HCT116 (cell line): Measurements from ENCODE around the gene TRPC1. TPM values are rescaled to one million over a fixed set of nuclear protein-coding genes. Genes with fewer than 3 reads are reported as not detected.

Experiments
- ATAC-seq: fragments of 200-7000 bp; cut with Tn5 transposase; 2 replicates; pipeline ENCODE4 v1.9.1; 2020; ENCODE audit warnings: mild to moderate bottlenecking, moderate library complexity
- BruUV-seq: library from RNA; stranded (reverse); fragments of 400-500 nt; replicated peaks from 2 replicates; lab custom pipeline; 2021; lab: Mats Ljungman, UMichigan
- CTCF ChIA-PET: fragments of 300-600 bp; sonication (Branson Sonifier 250); formaldehyde crosslinking; loops from one replicate; lab custom pipeline; 2021; ENCODE audit warnings: antibody characterized with exemption; lab: Charles Lee
- POLR2A ChIA-PET: fragments of 300-600, 350-600 bp; sonication (Branson Sonifier 250); formaldehyde crosslinking; loops from one replicate; lab custom pipeline; 2021; ENCODE audit warnings: antibody characterized with exemption; lab: Charles Lee
- RAD21 ChIA-PET, 2 experiments: fragments of 300-600 bp; sonication (Branson Sonifier 250); formaldehyde crosslinking; loops; one replicate each; lab custom pipeline; 2023; ENCODE audit warnings: low total read pairs in 2 of 2; ENCODE audit not compliant: uncharacterized antibody in 2 of 2, unreplicated experiment in 2 of 2, low non-redundant PET in 1 of 2; lab: Charles Lee
- DNase-seq: peaks from one replicate; pipeline ENCODE4 v3.0.0-alpha.2; 2010; ENCODE audit warnings: low read depth, low spot score
- H2AFZ ChIP-seq: fragments of 200-600 bp; shearing (Covaris generic), sonication (generic); 2 replicates; pipeline ENCODE4 v1.6.1; 2017; ENCODE audit warnings: low read depth, mixed run types, mixed read lengths, antibody characterized with exemption, low read length; ENCODE audit not compliant: poor library complexity, severe bottlenecking
- H3K27ac ChIP-seq: 2 replicates; pipeline ENCODE4 v1.5.1; 2012; ENCODE audit warnings: low read depth, low read length
- H3K27me3 ChIP-seq: fragments of 200-600 bp; sonication (generic); 2 replicates; pipeline ENCODE4 v1.6.1; 2016; ENCODE audit warnings: mixed run types, low read length, mixed read lengths; ENCODE audit not compliant: insufficient read depth
- H3K36me3 ChIP-seq, 2 experiments: fragments of 200-500 bp in 1 of 2; fragments of 200-600 bp in 1 of 2; sonication (Bioruptor generic) in 1 of 2; sonication (generic) in 1 of 2; 2 replicates each; pipeline versions ENCODE4 v1.5.1 to v1.6.1; 2014 to 2016; ENCODE audit warnings: low read length in 2 of 2, inconsistent platforms in 1 of 2, mixed read lengths in 1 of 2, mixed run types in 1 of 2; ENCODE audit not compliant: insufficient read depth in 2 of 2, control insufficient read depth in 1 of 2
- H3K4me1 ChIP-seq, 2 experiments: fragments of 200-600 bp in 1 of 2; sonication (generic) in 1 of 2; 2 replicates each; pipeline versions ENCODE4 v1.5.1 to v1.6.1; 2012 to 2017; ENCODE audit warnings: low read length in 2 of 2, inconsistent platforms in 1 of 2, mild to moderate bottlenecking in 1 of 2, mixed read lengths in 1 of 2, mixed run types in 1 of 2, moderate library complexity in 1 of 2; ENCODE audit not compliant: insufficient read depth in 2 of 2, control insufficient read depth in 1 of 2
- H3K4me2 ChIP-seq: fragments of 200-600 bp; sonication (generic); 2 replicates; pipeline ENCODE4 v1.6.1; 2017; ENCODE audit warnings: mixed run types, low read length, mixed read lengths
- H3K4me3 ChIP-seq, 2 experiments: fragments of 200-600 bp in 1 of 2; sonication (generic) in 1 of 2; replicated peaks in 1 of 2; 2 replicates each; pipeline ENCODE4 v1.5.1; 2011 to 2016; ENCODE audit warnings: low read length in 2 of 2, control low read depth in 1 of 2, low read depth in 1 of 2, mild to moderate bottlenecking in 1 of 2, mixed read lengths in 1 of 2, mixed run types in 1 of 2
- H3K79me2 ChIP-seq: fragments of 200-600 bp; sonication (generic); 2 replicates; pipeline ENCODE4 v1.6.1; 2017; ENCODE audit warnings: mild to moderate bottlenecking, mixed run types, low read length, moderate library complexity, mixed read lengths; ENCODE audit not compliant: insufficient read depth
- H3K9ac ChIP-seq: fragments of 200-600 bp; sonication (generic); 2 replicates; pipeline ENCODE4 v1.6.1; 2016; ENCODE audit warnings: low read length, mixed read lengths
- H3K9me2 ChIP-seq: fragments of 200-600 bp; sonication (generic), shearing (Covaris generic); 2 replicates; pipeline ENCODE4 v1.6.1; 2017; ENCODE audit warnings: mixed run types, mild to moderate bottlenecking, moderate library complexity; ENCODE audit not compliant: insufficient read depth
- H3K9me3 ChIP-seq, 2 experiments: fragments of 200-500 bp in 1 of 2; fragments of 200-600 bp in 1 of 2; sonication (Bioruptor generic) in 1 of 2; sonication (generic) in 1 of 2; 2 replicates each; pipeline ENCODE4 v1.6.1; 2014 to 2017; ENCODE audit warnings: low read length in 2 of 2, mixed read lengths in 2 of 2, inconsistent platforms in 1 of 2, low read depth in 1 of 2, mild to moderate bottlenecking in 1 of 2, mixed run types in 1 of 2, moderate library complexity in 1 of 2; ENCODE audit not compliant: control insufficient read depth in 1 of 2, insufficient read depth in 1 of 2
- H4K20me1 ChIP-seq: fragments of 200-600 bp; sonication (generic), shearing (Covaris generic); 2 replicates; pipeline ENCODE4 v1.6.1; 2017; ENCODE audit warnings: mixed run types, mild to moderate bottlenecking, moderate library complexity; ENCODE audit not compliant: insufficient read depth
- CBX3 ChIP-seq: IDR thresholded peaks from 2 replicates; pipeline ENCODE4 v1.6.1; 2012; ENCODE audit warnings: low read depth
- ELF1 ChIP-seq: IDR thresholded peaks from 2 replicates; pipeline ENCODE4 v1.6.1; 2012; ENCODE audit warnings: low read depth, borderline replicate concordance
- EZH2 ChIP-seq: fragments of 200-600 bp; sonication (generic); IDR thresholded peaks from 2 replicates; pipeline ENCODE4 v1.6.1; 2017; ENCODE audit warnings: antibody characterized with exemption, mixed run types
- FOSL1 ChIP-seq: IDR thresholded peaks from 2 replicates; pipeline ENCODE4 v1.6.1; 2012; ENCODE audit warnings: low read depth
- JUND ChIP-seq: IDR thresholded peaks from 2 replicates; pipeline ENCODE4 v1.6.1; 2012
- POLR2A ChIP-seq: IDR thresholded peaks from 2 replicates; pipeline ENCODE4 v1.7.0; 2011; ENCODE audit warnings: borderline replicate concordance; ENCODE audit not compliant: insufficient read depth, insufficient read length; ENCODE audit errors: extremely low read depth
- RAD21 ChIP-seq: IDR thresholded peaks from 2 replicates; pipeline ENCODE4 v1.6.1; 2012; ENCODE audit warnings: low read depth, mild to moderate bottlenecking
- ZBTB33 ChIP-seq: IDR thresholded peaks from 2 replicates; pipeline ENCODE4 v1.6.1; 2011; ENCODE audit warnings: mild to moderate bottlenecking, low read length, moderate library complexity; ENCODE audit not compliant: insufficient replicate concordance; ENCODE audit errors: extremely low read depth
- ZFX ChIP-seq: fragments of 450-650 bp; IDR thresholded peaks from 2 replicates; pipeline ENCODE4 v1.6.1; 2017
- ZNF274 ChIP-seq: fragments of 200-500 bp; sonication (Bioruptor generic); IDR thresholded peaks from 2 replicates; pipeline ENCODE4 v1.6.1; 2014; ENCODE audit warnings: mild to moderate bottlenecking, low read depth, low read length, inconsistent platforms
- intact Hi-C: fragments of 100-400 bp; cut with micrococcal nuclease; formaldehyde crosslinking; loops from 2 replicates; pipeline ENCODE4 v1.10.0; 2022
- total RNA-seq: library from RNA; stranded (reverse); gene quantifications from one replicate; pipeline ENCODE4 v1.2.1, GENCODE V29; 2021; ENCODE audit not compliant: unreplicated experiment
- TF ChIP-seq, protein P1 (sequence below): IDR thresholded peaks from 2 replicates; pipeline ENCODE4 v1.6.1; 2012

TRPC1 gene
- total RNA-seq, 1 experiment from 2014 or later = 6.1 TPM

DNA sequence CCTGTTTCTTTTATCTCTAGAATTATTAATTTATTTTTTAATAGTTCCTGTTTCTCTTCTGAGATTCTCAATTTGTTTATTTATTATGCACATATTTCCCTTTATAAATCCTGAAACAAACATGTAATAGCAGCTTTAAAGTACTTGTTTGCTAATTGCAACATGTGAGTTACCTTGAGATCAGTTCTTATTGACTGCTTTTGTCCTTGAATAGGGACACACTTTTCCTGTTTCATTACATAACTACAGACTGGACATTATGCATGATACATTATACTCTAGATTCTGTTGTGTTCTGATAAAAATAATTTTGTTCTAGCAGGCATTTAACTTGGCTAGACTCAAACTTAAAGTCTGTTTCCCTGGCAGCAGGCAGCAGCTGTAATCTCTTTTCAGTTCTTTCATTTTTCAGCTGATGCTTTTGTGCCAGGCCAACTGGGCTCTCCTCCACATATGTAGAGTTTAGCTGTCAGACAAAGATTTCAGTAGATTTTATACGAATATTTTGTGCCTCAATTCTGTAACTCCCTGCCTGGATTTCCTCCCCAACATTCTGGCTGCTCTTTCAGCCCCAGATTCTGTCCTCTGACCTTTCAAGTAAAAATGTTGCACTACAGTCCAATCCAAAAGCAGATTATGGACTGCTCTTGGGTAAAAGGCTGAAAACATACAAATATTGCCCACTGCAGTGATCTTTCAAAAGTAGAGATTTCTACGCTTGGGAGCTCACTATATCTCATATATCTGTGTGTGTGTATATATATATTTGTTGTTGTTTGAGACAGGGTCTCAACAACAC lies 123.1 kb downstream of the TRPC1 start:
- Histone ChIP-seq H3K9ac (no peak overlapping the region), H3K4me2 (no peak overlapping the region), H3K9me3 (no peaks in the 10 kb centered on the region), H3K79me2 (no peaks in the 10 kb centered on the region), H3K9me2 (no peaks in the 10 kb centered on the region; the same call in 1 of the 2 replicates), H3K4me3 (no peak overlapping the region), H3K27ac (no peak overlapping the region), H3K4me1 (peaks cover 8 to 13% of the 10 kb centered on the region in 2 experiments), H3K27me3 (peaks cover 13% of the 10 kb centered on the region; the same call in 1 of the 2 replicates), H4K20me1 (no peaks in the 10 kb centered on the region), H2AFZ (no peak overlapping the region), H3K36me3 (no peaks in the 10 kb centered on the region)
- no TSS peak for BruUV-seq
- ChIA-PET RAD21 (no interaction called here), CTCF (interaction anchor here (1.5 kb wide), 1 partner anchor 10 kb away, joined by 4 read pairs; no protein-coding TSS in a partner anchor), POLR2A (no interaction called here)
- DNase-seq (no peak), ATAC-seq (no peak)
- no peak for TF ChIP-seq CBX3
- TF ChIP-seq ELF1 = no peak
- no peak for TF ChIP-seq ZBTB33
- intact Hi-C loops = no loop called here

DNA sequence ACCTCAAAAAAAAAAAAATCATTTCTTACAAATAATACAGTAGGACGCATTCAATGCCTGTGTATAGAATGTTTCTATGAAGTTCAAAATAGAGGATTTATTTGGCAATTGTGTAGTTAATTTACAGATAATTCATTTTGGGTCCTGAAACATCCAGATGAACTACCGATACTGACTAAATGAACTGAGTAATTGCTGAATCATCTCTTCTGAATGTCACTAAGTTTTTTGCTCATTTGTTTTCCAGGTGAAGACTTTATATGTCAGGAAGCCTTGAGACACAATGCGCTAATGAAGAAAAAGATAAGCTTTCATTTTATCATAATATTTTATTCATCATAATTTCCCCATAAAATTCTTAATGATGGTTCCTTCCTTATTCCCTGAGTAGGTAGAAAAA lies 125.3 kb downstream of the TRPC1 start:
- no peak for ATAC-seq
- intact Hi-C loops = no loop called here
- no peak overlapping the region for H3K9ac ChIP-seq
- no peaks in the 10 kb centered on the region for H3K9me3 ChIP-seq
- RAD21 ChIA-PET = no interaction called here
- no peak for DNase-seq
- peaks cover 17 to 25% of the 10 kb centered on the region in 2 experiments for H3K4me1 ChIP-seq
- no peaks in the 10 kb centered on the region for H3K36me3 ChIP-seq
- H3K79me2 ChIP-seq = no peaks in the 10 kb centered on the region
- no peak overlapping the region for H3K27ac ChIP-seq
- no peaks in the 10 kb centered on the region for H4K20me1 ChIP-seq
- POLR2A ChIA-PET = no interaction called here
- no peak overlapping the region for H2AFZ ChIP-seq
- peaks cover 20% of the 10 kb centered on the region; the same call in 1 of the 2 replicates for H3K27me3 ChIP-seq
- CTCF ChIA-PET = interaction anchor here (1.4 kb wide), 1 partner anchor 262 kb away, joined by 3 read pairs; no protein-coding TSS in a partner anchor
- no peaks in the 10 kb centered on the region; the same call in 1 of the 2 replicates for H3K9me2 ChIP-seq
- no peak overlapping the region for H3K4me2 ChIP-seq
- no peak overlapping the region for H3K4me3 ChIP-seq
- no TSS peak for BruUV-seq
- TF ChIP-seq, protein P1, sequence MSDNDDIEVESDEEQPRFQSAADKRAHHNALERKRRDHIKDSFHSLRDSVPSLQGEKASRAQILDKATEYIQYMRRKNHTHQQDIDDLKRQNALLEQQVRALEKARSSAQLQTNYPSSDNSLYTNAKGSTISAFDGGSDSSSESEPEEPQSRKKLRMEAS = no peak
- no peak for TF ChIP-seq ZNF274
- no peak for TF ChIP-seq JUND
- TF ChIP-seq RAD21 = no peak
- no peak for TF ChIP-seq EZH2
- TF ChIP-seq ZBTB33 = no peak
- TF ChIP-seq FOSL1 = no peak
- TF ChIP-seq ZFX = no peak
- no peak for TF ChIP-seq POLR2A
